ENCODE results near the gene ANKRD1. TPM values are rescaled to one million over a fixed set of nuclear protein-coding genes. Genes with fewer than 3 reads are reported as not detected.
"Not testable (repeated sequence)": the region's sequence is repeated elsewhere in the genome, so short reads cannot be mapped to it uniquely, and the experiment has no call there.

The ANKRD1 gene
- total and polyA plus RNA-seq, 2 donors (not counting 1 experiment from before 2014, with no cell fraction given): not detected

DNA sequence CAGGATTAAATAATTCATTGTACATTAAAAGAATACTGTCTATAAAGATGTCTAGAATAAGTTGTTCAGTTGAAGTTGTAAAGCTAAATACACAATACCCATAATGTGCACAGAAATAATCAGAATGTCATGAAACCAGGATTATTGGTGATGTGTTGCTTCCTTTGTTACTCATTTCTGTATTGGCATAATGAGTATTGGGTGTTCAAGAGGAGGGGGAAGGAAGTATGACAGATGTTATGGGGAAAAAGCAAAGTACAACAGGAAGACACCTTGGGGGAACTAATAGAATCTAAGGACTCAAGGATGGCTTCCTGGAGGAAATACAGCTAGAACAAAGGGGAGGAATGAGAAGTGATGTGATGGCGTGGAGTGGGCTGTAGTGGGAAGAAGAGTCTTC is 15.0 kb downstream of the ANKRD1 start:
- no peak for DNase-seq
- POLR2A ChIA-PET: no interaction called here
- intact Hi-C loops (cut with micrococcal nuclease): no loop called here
- H3K4me2 ChIP-seq (replicated peaks; ENCODE audit: low read depth, low read length, poor library complexity, severe bottlenecking): no peak overlapping the region
- no peaks in the 10 kb centered on the region for H3K9me3 Mint-ChIP-seq (ENCODE audit: insufficient read depth)
- no peaks in the 10 kb centered on the region for H3K4me1 Mint-ChIP-seq
- 92% methylated on average over 1 of the region's 1 CpG for WGBS (ENCODE audit: insufficient coverage)
- no peak overlapping the region for H3K9ac ChIP-seq (ENCODE audit: low read length)
- no peak overlapping the region for H3K27ac ChIP-seq (ENCODE audit: low read length in 2 of 2)
- H3K4me3 Mint-ChIP-seq: no peak overlapping the region
- H3K27me3 ChIP-seq (replicated peaks in 1 of 4; ENCODE audit: control extremely low read depth in 1 of 4, control insufficient read depth in 3 of 4, insufficient read depth in 4 of 4, low read length in 3 of 4): no peaks in the 10 kb centered on the region
- no peak overlapping the region for H2AFZ ChIP-seq (ENCODE audit: insufficient read depth, low read depth, low read length, poor library complexity, severe bottlenecking)
- no peaks in the 10 kb centered on the region for H3K27me3 Mint-ChIP-seq
- CTCF ChIA-PET: no interaction called here
- no peak overlapping the region for H3K27ac Mint-ChIP-seq
- ATAC-seq (ENCODE audit: low read depth): no peak
- H3K4me3 ChIP-seq (ENCODE audit: control extremely low read depth in 1 of 5, extremely low read depth in 1 of 5, insufficient read depth in 1 of 5, low read depth in 2 of 5, low read length in 4 of 5): no peak overlapping the region
- no peaks in the 10 kb centered on the region for H4K20me1 ChIP-seq (ENCODE audit: control insufficient read depth, insufficient read depth, low read length, poor library complexity, severe bottlenecking)
- TF ChIP-seq, protein P1, sequence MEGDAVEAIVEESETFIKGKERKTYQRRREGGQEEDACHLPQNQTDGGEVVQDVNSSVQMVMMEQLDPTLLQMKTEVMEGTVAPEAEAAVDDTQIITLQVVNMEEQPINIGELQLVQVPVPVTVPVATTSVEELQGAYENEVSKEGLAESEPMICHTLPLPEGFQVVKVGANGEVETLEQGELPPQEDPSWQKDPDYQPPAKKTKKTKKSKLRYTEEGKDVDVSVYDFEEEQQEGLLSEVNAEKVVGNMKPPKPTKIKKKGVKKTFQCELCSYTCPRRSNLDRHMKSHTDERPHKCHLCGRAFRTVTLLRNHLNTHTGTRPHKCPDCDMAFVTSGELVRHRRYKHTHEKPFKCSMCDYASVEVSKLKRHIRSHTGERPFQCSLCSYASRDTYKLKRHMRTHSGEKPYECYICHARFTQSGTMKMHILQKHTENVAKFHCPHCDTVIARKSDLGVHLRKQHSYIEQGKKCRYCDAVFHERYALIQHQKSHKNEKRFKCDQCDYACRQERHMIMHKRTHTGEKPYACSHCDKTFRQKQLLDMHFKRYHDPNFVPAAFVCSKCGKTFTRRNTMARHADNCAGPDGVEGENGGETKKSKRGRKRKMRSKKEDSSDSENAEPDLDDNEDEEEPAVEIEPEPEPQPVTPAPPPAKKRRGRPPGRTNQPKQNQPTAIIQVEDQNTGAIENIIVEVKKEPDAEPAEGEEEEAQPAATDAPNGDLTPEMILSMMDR (IDR thresholded peaks at IDR 0.05): no peak
- TF ChIP-seq EZH2 (IDR thresholded peaks at IDR 0.05; ENCODE audit: borderline replicate concordance, insufficient read depth, low read depth, low read length, poor library complexity, severe bottlenecking): no peak
- no peaks in the 10 kb centered on the region for H3K9me3 ChIP-seq (ENCODE audit: control extremely low read depth in 1 of 3, control insufficient read depth in 2 of 3, insufficient read depth in 1 of 3, low read length in 2 of 3)
- H3K36me3 ChIP-seq (replicated peaks in 1 of 2; ENCODE audit: control extremely low read depth in 1 of 2, control insufficient read depth in 1 of 2, extremely low read depth in 1 of 2, insufficient read depth in 2 of 2, low read length in 1 of 2): peaks cover 0 to 9% of the 10 kb centered on the region in 2 experiments
- H3K79me2 ChIP-seq (ENCODE audit: control insufficient read depth, insufficient read depth, low read length): no peaks in the 10 kb centered on the region
- no peaks in the 10 kb centered on the region for H3K4me1 ChIP-seq (ENCODE audit: control insufficient read depth in 2 of 2, insufficient read depth in 2 of 2, low read length in 2 of 2)

DNA sequence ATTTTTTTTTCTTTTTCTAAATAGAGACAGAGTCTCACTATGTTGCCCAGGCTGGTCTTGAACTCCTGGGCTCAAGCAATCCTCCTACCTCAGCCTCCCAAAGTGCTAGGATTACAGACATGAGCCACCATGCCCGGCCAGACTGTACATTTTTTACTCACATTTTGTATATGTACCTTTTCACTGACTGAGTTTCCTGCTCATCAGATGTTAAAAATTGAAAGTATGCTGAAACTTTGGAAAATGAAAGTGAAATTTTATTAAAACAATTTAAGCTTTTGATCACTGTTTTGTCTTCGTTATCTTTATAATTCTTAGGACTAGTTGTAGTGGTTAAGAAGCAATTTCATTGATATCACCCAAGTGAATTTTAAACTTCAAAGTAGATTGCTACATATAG is 24.0 kb downstream of the ANKRD1 start:
- H3K4me1 Mint-ChIP-seq; H3K9me3 ChIP-seq (ENCODE audit: control extremely low read depth in 1 of 3, control insufficient read depth in 2 of 3, insufficient read depth in 1 of 3, low read length in 2 of 3); H3K27me3 ChIP-seq (replicated peaks in 1 of 4; ENCODE audit: control extremely low read depth in 1 of 4, control insufficient read depth in 3 of 4, insufficient read depth in 4 of 4, low read length in 3 of 4); ATAC-seq (ENCODE audit: low read depth); H2AFZ ChIP-seq (ENCODE audit: insufficient read depth, low read depth, low read length, poor library complexity, severe bottlenecking); H3K79me2 ChIP-seq (ENCODE audit: control insufficient read depth, insufficient read depth, low read length); DNase-seq; H3K4me2 ChIP-seq (replicated peaks; ENCODE audit: low read depth, low read length, poor library complexity, severe bottlenecking); H4K20me1 ChIP-seq (ENCODE audit: control insufficient read depth, insufficient read depth, low read length, poor library complexity, severe bottlenecking); H3K4me3 ChIP-seq (ENCODE audit: control extremely low read depth in 1 of 5, extremely low read depth in 1 of 5, insufficient read depth in 1 of 5, low read depth in 2 of 5, low read length in 4 of 5); H3K27ac ChIP-seq (ENCODE audit: low read length in 2 of 2); POLR2A ChIA-PET; H3K27me3 Mint-ChIP-seq; intact Hi-C loops (cut with micrococcal nuclease); H3K9ac ChIP-seq (ENCODE audit: low read length); H3K27ac Mint-ChIP-seq; H3K4me1 ChIP-seq (ENCODE audit: control insufficient read depth in 2 of 2, insufficient read depth in 2 of 2, low read length in 2 of 2); H3K9me3 Mint-ChIP-seq (ENCODE audit: insufficient read depth); H3K4me3 Mint-ChIP-seq: not testable (repeated sequence)
- peaks cover 2 to 43% of the 10 kb centered on the region in 2 experiments for H3K36me3 ChIP-seq (replicated peaks in 1 of 2; ENCODE audit: control extremely low read depth in 1 of 2, control insufficient read depth in 1 of 2, extremely low read depth in 1 of 2, insufficient read depth in 2 of 2, low read length in 1 of 2)
- WGBS (ENCODE audit: insufficient coverage): no CpG with 5 or more reads among the region's 2 CpGs
- CTCF ChIA-PET: interaction anchor here (1.8 to 2.0 kb wide), 2 partner anchors 12 to 15 kb away, joined by 3 to 5 read pairs; no protein-coding TSS in a partner anchor

Data from B cell (primary cell).